HL-60 (cell line): ENCODE data around the gene TRA2A.

Source experiments
- DNase-seq, 2 experiments: peaks; one replicate each; pipeline ENCODE4 v3.0.0-alpha.2; 2010 to 2020; ENCODE audit warnings: low read depth in 1 of 2, low spot score in 1 of 2
- H3K27ac ChIP-seq: fragments of 250-450 bp; sonication (Bioruptor Pico); replicated peaks from 2 replicates; pipeline ENCODE4 v1.5.1; 2020; ENCODE audit warnings: mild to moderate bottlenecking, moderate library complexity
- H3K27me3 ChIP-seq: fragments of 250-450 bp; sonication (Bioruptor Pico); 2 replicates; pipeline ENCODE4 v1.5.1; 2021; ENCODE audit warnings: mild to moderate bottlenecking, moderate library complexity; ENCODE audit not compliant: insufficient read depth, poor library complexity, severe bottlenecking
- H3K4me3 ChIP-seq: replicated peaks from 2 replicates; pipeline ENCODE4 v1.5.1; 2011; ENCODE audit warnings: mild to moderate bottlenecking, control low read depth, low read length; ENCODE audit not compliant: insufficient read depth
- CTCF ChIP-seq: IDR thresholded peaks from one replicate; pipeline ENCODE4 v1.5.1; 2011; ENCODE audit warnings: low read length, control low read depth, inconsistent platforms; ENCODE audit not compliant: insufficient read depth
- GABPA ChIP-seq: IDR thresholded peaks from 2 replicates; pipeline ENCODE4 v1.6.1; 2012; ENCODE audit warnings: low read depth
- POLR2AphosphoS5 ChIP-seq: IDR thresholded peaks from 2 replicates; pipeline ENCODE4 v1.6.1; 2012; ENCODE audit warnings: low read depth
- REST ChIP-seq: IDR thresholded peaks from 2 replicates; pipeline ENCODE4 v1.6.1; 2012; ENCODE audit warnings: low read depth; ENCODE audit not compliant: insufficient replicate concordance
- SPI1 ChIP-seq: IDR thresholded peaks from 2 replicates; pipeline ENCODE4 v1.6.1; 2012; ENCODE audit warnings: low read depth, mild to moderate bottlenecking, borderline replicate concordance

TRA2A gene

DNA sequence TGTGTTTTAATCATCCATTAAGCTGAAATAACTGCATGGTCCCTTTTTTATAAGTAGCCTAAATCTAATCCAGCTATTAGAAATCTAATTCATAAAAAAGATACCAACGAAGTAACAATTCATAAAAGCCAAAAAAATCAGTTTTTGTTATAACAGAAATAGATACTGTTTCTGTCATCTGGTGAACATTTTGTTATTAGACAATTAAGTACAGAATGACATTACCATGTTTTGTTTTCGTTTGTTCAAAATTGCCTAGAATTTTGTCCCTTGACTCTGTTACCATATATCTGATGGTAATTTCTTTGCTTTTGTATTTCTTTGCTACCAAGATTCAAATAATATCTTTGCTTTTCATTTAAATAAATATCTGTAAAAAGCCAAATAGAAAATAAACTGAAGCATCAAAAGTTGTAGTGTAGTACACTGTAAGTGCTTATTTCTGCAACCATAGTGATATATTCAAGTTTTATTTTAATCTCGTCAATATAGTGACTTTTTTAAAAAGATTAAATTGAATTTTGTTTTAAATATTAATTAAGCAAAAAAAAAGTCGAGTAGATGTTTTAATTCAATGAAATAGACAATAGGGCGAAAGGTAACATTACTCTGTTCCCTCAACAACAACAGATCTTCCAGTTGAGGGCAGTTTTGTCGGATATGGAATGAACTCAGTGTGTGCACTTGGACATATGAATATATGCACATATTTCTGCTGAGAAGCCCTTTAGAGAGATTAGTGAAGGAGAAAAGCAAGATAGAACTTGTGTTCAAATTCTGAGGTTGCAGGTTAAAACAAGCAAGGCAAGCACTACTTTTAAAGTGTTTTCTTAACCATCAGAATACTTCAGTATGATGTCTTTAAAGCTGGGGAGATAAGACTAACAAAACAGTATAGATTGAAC, 53.6 kb downstream of the TRA2A start:
- no peak for DNase-seq
- Histone ChIP-seq H3K27ac (no peak overlapping the region), H3K27me3 (no peaks in the 10 kb centered on the region), H3K4me3 (no peak overlapping the region)
- no peak for TF ChIP-seq POLR2AphosphoS5
- TF ChIP-seq REST: no peak
- no peak for TF ChIP-seq CTCF
- TF ChIP-seq GABPA: no peak
- no peak for TF ChIP-seq SPI1

- TF ChIP-seq POLR2AphosphoS5 (no peak), CTCF (no peak), REST (no peak), SPI1 (no peak), GABPA (no peak)
- no peaks in the 10 kb centered on the region for H3K27me3 ChIP-seq
- no peak overlapping the region for H3K27ac ChIP-seq
- no peak overlapping the region for H3K4me3 ChIP-seq
- no peak for DNase-seq
Observed at GRCh38 chr7:23477157-23477499, 54.7 kb downstream of the TRA2A start.

GRCh38 chr7:23476286-23477156, 55.3 kb downstream of the TRA2A start:
- Histone ChIP-seq H3K27me3 (no peaks in the 10 kb centered on the region), H3K4me3 (peak overlapping the region; percentile 13), H3K27ac (peak overlapping the region; percentile 96)
- no peak for TF ChIP-seq POLR2AphosphoS5
- TF ChIP-seq REST: no peak
- no peak for TF ChIP-seq SPI1
- no peak for TF ChIP-seq GABPA
- no peak for TF ChIP-seq CTCF
- DNase-seq: no peak
